Astrocyte of the spinal cord (primary cell): ENCODE data around the gene MTUS2.

Experiments
- DNase-seq: peaks from one replicate; pipeline ENCODE4 v3.0.0; 2011; ENCODE audit warnings: low read depth, low spot score
- H3K4me3 ChIP-seq: 2 replicates; pipeline ENCODE4 v1.5.1; 2011; ENCODE audit warnings: low read depth, mild to moderate bottlenecking, low read length, moderate library complexity
- CTCF ChIP-seq: IDR thresholded peaks from 2 replicates; pipeline ENCODE4 v1.5.1; 2012; ENCODE audit warnings: low read depth, mild to moderate bottlenecking, low read length, inconsistent platforms
- in situ Hi-C: cut with HindIII; loops from 2 replicates; pipeline ENCODE4 v1.10.0; 2017; ENCODE audit warnings: low sequenced_read_pairs

MTUS2 gene

DNA sequence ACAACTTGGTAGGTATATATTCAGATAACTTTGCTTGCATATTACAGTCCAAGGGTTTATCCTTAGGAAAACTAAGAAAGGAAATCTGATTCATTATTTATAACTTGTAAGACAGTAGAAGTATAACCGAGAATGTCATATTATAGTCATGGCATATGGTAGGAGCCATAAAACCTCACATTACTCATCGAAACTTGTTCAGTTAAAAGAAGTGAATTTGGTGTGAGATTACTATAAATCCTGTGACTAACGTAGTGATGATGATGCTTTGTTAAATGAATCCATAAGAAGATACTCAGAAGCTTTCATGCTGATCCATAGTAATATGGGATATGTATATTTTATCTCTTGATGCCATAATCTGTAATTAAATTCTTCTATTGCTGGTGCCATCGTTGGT is 57.3 kb downstream of the MTUS2 start:
- H3K4me3 ChIP-seq = no peak overlapping the region
- DNase-seq = no peak
- in situ Hi-C loops = no loop called here
- no peak for TF ChIP-seq CTCF

- in situ Hi-C loops = no loop called here
- DNase-seq = no peak
- TF ChIP-seq CTCF = no peak
- H3K4me3 ChIP-seq = no peak overlapping the region
Observed at GRCh38 chr13:28885181-28885580, 65.0 kb downstream of the MTUS2 start.

- no peak for TF ChIP-seq CTCF
- no peak for DNase-seq
Observed at GRCh38 chr13:28889086-28889732, 69.1 kb downstream of the MTUS2 start.

GRCh38 chr13:28890712-28891111 is 70.6 kb downstream of the MTUS2 start:
- DNase-seq = no peak
- no peak for TF ChIP-seq CTCF
- in situ Hi-C loops = no loop called here
- no peak overlapping the region for H3K4me3 ChIP-seq

More at GRCh38 chr13:28889086-28889732, 69.1 kb downstream of the MTUS2 start:
- in situ Hi-C loops = no loop called here
- no peak overlapping the region for H3K4me3 ChIP-seq

GRCh38 chr13:28918030-28918429 is 97.9 kb downstream of the MTUS2 start:
- in situ Hi-C loops = no loop called here
- no peak for DNase-seq

DNA sequence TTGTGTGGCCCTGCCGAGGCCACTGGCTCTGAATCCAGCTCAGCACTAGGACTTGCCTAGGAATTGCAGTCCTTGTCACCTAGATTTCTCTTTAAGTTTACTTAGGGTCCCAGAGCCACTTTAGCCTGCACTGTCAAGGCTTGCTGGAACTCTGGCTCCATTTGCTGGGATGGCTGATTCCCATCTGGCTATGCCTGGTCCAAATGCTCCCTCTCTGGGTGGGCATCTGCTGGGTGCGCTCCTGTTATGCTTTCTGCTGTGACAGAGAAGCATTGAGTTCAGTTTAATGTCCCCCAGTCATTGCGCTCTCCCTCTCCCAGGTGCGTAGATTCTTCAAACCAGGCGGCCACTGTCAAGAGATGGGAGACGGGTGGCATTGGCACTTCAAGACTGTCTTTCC is 102.2 kb downstream of the MTUS2 start:
- in situ Hi-C loops = no loop called here
- no peak for TF ChIP-seq CTCF
- DNase-seq = no peak
- no peak overlapping the region for H3K4me3 ChIP-seq

More at GRCh38 chr13:28918030-28918429, 97.9 kb downstream of the MTUS2 start:
- H3K4me3 ChIP-seq = no peak overlapping the region
- TF ChIP-seq CTCF = no peak

DNA sequence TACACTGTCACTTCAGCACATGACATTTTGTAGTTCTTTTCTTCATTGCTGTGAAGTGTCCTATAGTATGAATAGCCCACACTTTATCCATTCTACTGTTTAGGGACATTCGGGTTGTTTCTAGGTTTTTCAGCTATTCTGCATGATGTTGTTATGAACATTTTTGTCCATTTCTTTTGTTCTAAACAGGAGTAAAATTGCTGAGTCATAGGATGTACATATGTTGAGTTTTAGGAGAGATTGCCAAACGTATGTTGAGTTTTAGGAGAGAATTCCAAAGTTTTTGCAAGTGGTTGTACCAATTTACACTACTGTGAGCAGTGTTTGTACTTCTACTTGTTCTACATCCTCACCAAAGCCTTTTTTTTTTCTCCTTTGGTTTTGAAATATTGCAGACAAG is 115.0 kb downstream of the MTUS2 start:
- in situ Hi-C loops = no loop called here
- no peak for DNase-seq
- no peak for TF ChIP-seq CTCF
- no peak overlapping the region for H3K4me3 ChIP-seq
